Smooth muscle cell (in vitro differentiated cells): ENCODE results near the gene S100B. TPM values are rescaled to one million over a fixed set of nuclear protein-coding genes. Genes with fewer than 3 reads are reported as not detected.

ENCODE experiments used
- DNase-seq: peaks from one replicate; lab custom pipeline; 2025; ENCODE audit not compliant: unreplicated experiment; lab: John Stamatoyannopoulos, UW
- H2AFZ ChIP-seq: fragments of 200-600 bp; sonication (generic); 2 replicates; pipeline ENCODE4 v1.6.0; 2016; ENCODE audit warnings: antibody characterized with exemption, low read depth, mild to moderate bottlenecking
- H3F3A ChIP-seq: fragments of 200-600 bp; sonication (generic); 2 replicates; pipeline ENCODE4 v1.6.0; 2017; ENCODE audit warnings: antibody characterized with exemption, low read depth
- H3K27ac ChIP-seq: fragments of 200-600 bp; sonication (generic); 2 replicates; pipeline ENCODE4 v1.5.1; 2016; ENCODE audit warnings: low read depth, mild to moderate bottlenecking
- H3K27me3 ChIP-seq: fragments of 200-600 bp; sonication (generic); 2 replicates; pipeline ENCODE4 v1.6.1; 2016; ENCODE audit warnings: low read depth, mild to moderate bottlenecking
- H3K36me3 ChIP-seq: fragments of 200-600 bp; sonication (generic); 2 replicates; pipeline ENCODE4 v1.5.1; 2016; ENCODE audit warnings: low read depth
- H3K4me1 ChIP-seq: fragments of 200-600 bp; sonication (generic); 2 replicates; pipeline ENCODE4 v1.5.1; 2016; ENCODE audit warnings: low read depth
- H3K4me2 ChIP-seq: fragments of 200-600 bp; sonication (generic); 2 replicates; pipeline ENCODE4 v1.6.0; 2016; ENCODE audit warnings: mild to moderate bottlenecking
- H3K4me3 ChIP-seq: fragments of 200-600 bp; sonication (generic); 2 replicates; pipeline ENCODE4 v1.5.1; 2016; ENCODE audit warnings: mild to moderate bottlenecking
- H3K79me2 ChIP-seq: fragments of 200-600 bp; sonication (generic); 2 replicates; pipeline ENCODE4 v1.6.0; 2016; ENCODE audit warnings: low read depth, mild to moderate bottlenecking
- H3K9ac ChIP-seq: fragments of 200-600 bp; sonication (generic); 2 replicates; pipeline ENCODE4 v1.6.0; 2016; ENCODE audit warnings: low read depth
- H3K9me3 ChIP-seq: fragments of 200-600 bp; sonication (generic); replicated peaks from 2 replicates; pipeline ENCODE4 v1.5.1; 2016; ENCODE audit warnings: low read depth
- H4K20me1 ChIP-seq: fragments of 200-600 bp; sonication (generic); 2 replicates; pipeline ENCODE4 v1.6.0; 2016; ENCODE audit warnings: low read depth
- CTCF ChIP-seq: fragments of 200-600 bp; sonication (generic); IDR thresholded peaks from 2 replicates; pipeline ENCODE4 v1.5.1; 2017; ENCODE audit warnings: borderline replicate concordance, mild to moderate bottlenecking, antibody characterized with exemption; ENCODE audit not compliant: insufficient read depth, poor library complexity, severe bottlenecking
- WGBS: methylation state at CpG from one replicate; pipeline ENCODE4 v1.1.7; 2016; ENCODE audit warnings: low lambda C conversion rate; 5-methylcytosine and 5-hydroxymethylcytosine counted together
- polyA plus RNA-seq: library from polyadenylated mRNA; unstranded; fragments of >200 nt; fragmentation: Nextera tagmentation; extraction: Ambion mirVana; gene quantifications from 2 replicates; pipeline ENCODE4 v1.2.1, GENCODE V29; 2016
- total RNA-seq: library from RNA; depleted of rRNA; stranded (reverse); fragments of >200 nt; gene quantifications from 2 replicates; pipeline ENCODE4 v1.2.3, GENCODE V29; 2014

The S100B gene
- total and polyA plus RNA-seq, 2 experiments from 2014 or later, result not detected

DNA sequence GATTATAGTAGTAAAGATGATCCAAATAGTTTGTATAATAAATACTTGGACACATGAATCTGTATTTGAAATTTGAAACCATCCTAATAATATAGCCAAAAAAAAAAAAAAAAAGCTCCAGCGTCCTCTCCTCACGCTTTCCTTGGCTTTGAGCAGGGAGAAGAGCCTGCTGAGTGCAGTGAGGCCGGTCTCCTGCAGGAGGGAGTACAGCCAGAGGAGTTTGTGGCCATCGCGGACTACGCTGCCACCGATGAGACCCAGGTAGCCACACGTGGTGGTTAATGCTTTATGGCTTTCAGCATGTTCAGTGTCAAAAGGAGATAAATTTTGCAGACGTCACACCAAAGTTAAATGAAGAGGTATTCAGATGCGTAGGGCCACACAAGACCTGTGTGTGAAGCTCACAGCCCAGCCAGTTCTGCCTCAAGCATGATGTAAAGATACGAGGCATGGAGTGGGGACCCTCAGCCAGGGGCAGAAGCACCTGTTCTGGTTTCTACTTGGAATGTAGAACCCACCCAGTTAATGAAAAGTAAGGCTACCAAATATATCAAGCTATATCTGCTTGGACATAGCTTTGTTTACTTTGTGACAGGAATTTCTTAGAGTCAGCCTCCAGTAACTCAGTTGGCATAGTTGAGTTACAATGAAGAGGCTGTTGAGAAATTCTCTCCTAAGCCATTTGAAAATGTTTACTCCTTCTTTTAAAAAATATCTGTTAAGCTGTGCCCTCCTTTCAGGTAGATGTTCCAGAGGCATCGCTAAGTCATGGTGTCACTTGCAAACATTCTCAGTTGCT, 38.7 kb upstream of the S100B start:
- Histone ChIP-seq H3K9me3 (no peaks in the 10 kb centered on the region), H3K27ac (no peak overlapping the region), H3K9ac (no peak overlapping the region), H3K79me2 (peaks cover 49% of the 10 kb centered on the region), H2AFZ (no peak overlapping the region), H3K4me1 (peaks cover 9% of the 10 kb centered on the region), H3K4me3 (no peak overlapping the region), H3K4me2 (no peak overlapping the region), H4K20me1 (peaks cover 66% of the 10 kb centered on the region), H3K36me3 (peaks cover 30% of the 10 kb centered on the region), H3F3A (no peaks in the 10 kb centered on the region), H3K27me3 (no peaks in the 10 kb centered on the region)
- no peak for TF ChIP-seq CTCF
- DNase-seq, result no peak
- WGBS, result 83% methylated on average over 12 of the region's 12 CpGs

GRCh38 chr21:46641656-46642055, 36.8 kb upstream of the S100B start:
- Histone ChIP-seq H3K9me3 (no peaks in the 10 kb centered on the region), H3K4me2 (no peak overlapping the region), H3K79me2 (peaks cover 49% of the 10 kb centered on the region), H3K36me3 (peaks cover 18% of the 10 kb centered on the region), H3K4me3 (no peak overlapping the region), H3K27me3 (no peaks in the 10 kb centered on the region), H3K4me1 (peaks cover 27% of the 10 kb centered on the region), H3K9ac (no peak overlapping the region), H2AFZ (no peak overlapping the region), H3F3A (no peaks in the 10 kb centered on the region), H3K27ac (no peak overlapping the region), H4K20me1 (peaks cover 67% of the 10 kb centered on the region)
- WGBS, result 94% methylated on average over 8 of the region's 8 CpGs
- DNase-seq, result no peak
- no peak for TF ChIP-seq CTCF

GRCh38 chr21:46639489-46640386, 34.9 kb upstream of the S100B start:
- Histone ChIP-seq H3K4me3 (peak overlapping the region; percentile 6), H3K36me3 (peaks cover 12% of the 10 kb centered on the region), H3K4me2 (peak overlapping the region; percentile 91), H4K20me1 (peaks cover 63% of the 10 kb centered on the region), H3K4me1 (peaks cover 34% of the 10 kb centered on the region), H3K9me3 (no peaks in the 10 kb centered on the region), H3K9ac (no peak overlapping the region), H3K79me2 (peaks cover 53% of the 10 kb centered on the region), H3K27me3 (no peaks in the 10 kb centered on the region), H3F3A (no peaks in the 10 kb centered on the region), H2AFZ (no peak overlapping the region), H3K27ac (no peak overlapping the region)
- 90% methylated on average over 8 of the region's 8 CpGs for WGBS
- DNase-seq, result no peak
- peak; percentile 24 for TF ChIP-seq CTCF
